GM19025 (cell line): ENCODE results near the gene RILPL1.
"Not testable (repeated sequence)": the region's sequence is repeated elsewhere in the genome, so short reads cannot be mapped to it uniquely, and the experiment has no call there.

ENCODE experiments used
- ATAC-seq: cut with Tn5 transposase; IDR thresholded peaks from one replicate; pipeline ENCODE4 v1.9.1; 2021; ENCODE audit warnings: mild to moderate bottlenecking, low read depth, moderate library complexity; ENCODE audit not compliant: unreplicated experiment

RILPL1 gene

DNA sequence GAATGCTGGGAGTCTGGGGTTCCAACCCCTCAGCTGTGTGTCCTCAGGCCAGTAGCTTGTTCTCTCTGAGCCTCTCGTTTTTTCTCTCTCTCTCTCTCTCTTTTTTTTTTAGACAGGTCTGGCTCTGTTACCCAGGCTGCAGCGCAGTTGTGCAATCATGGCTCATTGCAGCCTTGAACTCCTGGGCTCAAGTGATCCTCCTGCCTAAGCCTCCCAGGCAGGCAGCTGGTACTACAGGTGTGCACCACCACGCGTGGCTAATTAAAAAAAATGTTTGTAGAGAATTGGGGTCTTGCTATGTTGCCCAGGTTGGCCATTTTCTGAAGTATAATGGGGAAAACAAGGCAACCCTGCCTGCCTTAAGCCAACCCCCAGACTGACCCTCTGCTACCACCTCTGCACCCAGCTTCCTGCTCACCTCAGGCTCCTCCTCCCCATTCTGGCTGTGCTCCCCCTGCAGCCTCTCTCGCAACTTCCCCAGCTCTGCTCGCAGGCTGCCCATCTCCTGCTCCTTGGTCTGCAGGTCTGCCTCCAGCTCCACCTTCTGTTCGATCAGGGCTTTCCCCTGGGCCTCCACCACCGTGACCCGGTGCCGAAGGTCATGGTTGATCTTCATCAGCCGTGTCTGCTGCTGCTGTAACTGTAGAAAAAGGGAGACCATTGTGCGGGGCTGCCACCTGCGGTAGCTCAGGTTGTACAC is 35.2 kb downstream of the RILPL1 start:
- ATAC-seq, result no peak

DNA sequence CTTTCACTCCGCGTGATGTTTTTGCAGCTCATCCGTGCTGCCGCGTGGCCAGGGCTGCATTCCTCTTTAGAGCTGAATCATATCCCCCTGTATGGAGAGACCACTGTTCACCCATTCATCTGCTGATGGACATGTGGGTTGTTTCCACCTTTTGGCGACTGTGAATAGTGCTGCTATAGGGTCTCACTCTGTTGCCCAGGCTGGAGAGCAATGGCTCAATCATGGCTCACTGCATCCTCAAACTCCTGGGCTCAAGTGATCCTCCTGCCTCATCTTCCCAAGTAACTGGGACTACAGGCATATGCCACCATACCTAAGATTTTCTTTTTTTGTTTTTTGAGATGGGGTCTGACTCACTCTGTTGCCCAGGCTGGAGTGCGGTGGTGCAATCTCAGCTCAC is 36.5 kb downstream of the RILPL1 start:
- ATAC-seq, result no peak

- no peak for ATAC-seq
Observed at GRCh38 chr12:123494124-123494851, 39.2 kb downstream of the RILPL1 start.

DNA sequence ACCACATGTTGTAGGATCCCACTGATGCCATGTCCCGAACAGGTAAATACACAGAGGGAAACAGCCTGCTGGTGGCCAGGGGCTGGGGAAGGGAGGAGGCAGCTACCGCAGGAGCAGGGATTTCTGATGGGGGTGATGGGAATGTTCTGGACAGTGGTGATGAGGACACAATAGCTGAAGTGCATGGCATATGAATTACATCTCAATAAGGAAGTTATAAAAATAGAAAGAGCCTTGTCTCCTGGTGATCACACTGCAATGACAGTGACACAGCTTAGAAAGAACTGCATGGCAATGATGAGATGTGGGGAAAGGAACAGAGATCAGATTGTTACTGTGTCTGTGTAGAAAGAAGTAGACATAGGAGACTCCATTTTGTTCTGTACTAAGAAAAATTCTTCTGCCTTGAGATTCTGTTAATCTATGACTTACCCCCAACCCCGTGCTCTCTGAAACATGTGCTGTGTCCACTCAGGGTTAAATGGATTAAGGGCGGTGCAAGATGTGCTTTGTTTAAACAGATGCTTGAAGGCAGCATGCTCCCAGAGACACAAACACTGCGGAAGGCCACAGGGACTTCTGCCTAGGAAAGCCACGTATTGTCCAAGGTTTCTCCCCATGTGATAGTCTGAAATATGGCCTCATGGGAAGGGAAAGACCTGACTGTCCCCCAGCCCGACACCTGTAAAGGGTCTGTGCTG is 41.0 kb downstream of the RILPL1 start:
- not testable (repeated sequence) for ATAC-seq

- no peak for ATAC-seq
Observed at GRCh38 chr12:123491481-123491880, 42.0 kb downstream of the RILPL1 start.

DNA sequence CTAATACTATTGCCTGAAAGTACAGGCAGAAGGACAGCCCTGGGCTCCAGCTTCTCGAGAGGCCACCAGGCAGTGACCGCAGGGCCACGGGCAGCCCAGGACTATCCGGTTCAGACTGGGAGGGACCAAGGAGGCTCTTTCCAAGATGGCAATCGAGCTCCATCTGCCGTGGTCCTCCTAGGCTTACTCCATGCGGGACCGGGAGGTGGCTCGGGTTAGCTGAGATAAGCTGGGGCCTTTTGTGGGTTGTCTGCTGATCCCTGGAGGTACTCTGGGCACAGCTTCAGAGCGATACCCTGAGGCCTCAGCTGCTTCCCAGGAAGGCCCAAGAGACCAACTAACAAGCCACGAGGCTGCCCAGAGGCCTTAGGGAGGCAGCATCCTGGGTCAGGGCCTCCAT is 42.5 kb downstream of the RILPL1 start:
- ATAC-seq, result no peak

GRCh38 chr12:123490089-123490488 is 43.4 kb downstream of the RILPL1 start:
- ATAC-seq, result no peak

- ATAC-seq, result no peak
Observed at GRCh38 chr12:123489580-123489979, 43.9 kb downstream of the RILPL1 start.

DNA sequence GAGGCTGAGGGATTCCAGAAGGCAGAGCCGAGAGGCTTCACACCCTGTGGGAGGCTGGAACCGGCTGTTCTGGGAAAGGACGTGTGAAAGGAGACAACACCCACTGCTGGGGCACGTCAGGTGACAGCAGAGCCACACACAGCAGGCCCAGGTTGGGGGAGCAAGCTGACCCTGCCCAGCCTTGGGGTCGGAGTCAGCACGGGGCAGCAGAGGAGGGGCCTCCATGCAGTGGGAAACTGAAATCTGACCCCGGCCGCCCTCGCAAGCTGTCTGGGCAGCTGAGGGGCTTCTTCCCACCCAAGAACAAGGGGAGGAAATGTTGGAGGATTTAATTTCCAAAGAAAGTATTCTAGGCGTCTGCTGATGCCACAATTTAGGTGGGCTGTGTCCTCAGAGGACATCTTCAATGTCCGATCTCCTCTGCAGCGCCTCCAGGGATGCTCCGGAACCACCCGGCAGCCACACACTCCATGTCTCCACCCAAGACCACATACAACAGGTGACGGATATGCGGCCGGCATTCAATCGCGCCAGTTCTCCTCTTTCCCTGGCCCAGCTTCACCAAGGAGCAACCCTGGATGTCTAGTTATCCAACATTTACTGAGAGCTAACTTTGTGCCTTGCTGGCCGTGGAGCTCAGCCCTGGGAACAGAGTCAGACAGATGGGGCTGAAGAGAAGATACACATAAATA is 44.8 kb downstream of the RILPL1 start:
- no peak for ATAC-seq

DNA sequence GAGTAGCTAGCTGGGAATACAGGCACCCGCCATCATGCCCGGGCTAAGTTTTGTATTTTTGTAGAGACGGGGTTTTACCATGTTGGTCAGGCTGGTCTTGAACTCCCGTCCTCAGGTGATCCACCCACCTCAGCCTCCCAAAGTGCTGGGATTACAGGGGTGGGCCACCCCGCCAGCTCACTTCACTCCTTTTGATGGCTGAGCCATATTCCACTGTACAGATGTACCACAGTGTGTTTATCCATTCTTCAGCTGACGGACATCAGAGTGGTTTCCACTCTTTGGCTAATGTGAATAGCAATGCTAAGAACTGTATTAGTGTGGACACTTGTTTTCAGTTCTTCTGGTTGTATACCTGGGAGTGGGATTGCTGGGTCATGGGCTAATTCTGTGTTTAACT is 46.1 kb downstream of the RILPL1 start:
- no peak for ATAC-seq

- ATAC-seq, result no peak
Observed at GRCh38 chr12:123485756-123486155, 47.8 kb downstream of the RILPL1 start.

DNA sequence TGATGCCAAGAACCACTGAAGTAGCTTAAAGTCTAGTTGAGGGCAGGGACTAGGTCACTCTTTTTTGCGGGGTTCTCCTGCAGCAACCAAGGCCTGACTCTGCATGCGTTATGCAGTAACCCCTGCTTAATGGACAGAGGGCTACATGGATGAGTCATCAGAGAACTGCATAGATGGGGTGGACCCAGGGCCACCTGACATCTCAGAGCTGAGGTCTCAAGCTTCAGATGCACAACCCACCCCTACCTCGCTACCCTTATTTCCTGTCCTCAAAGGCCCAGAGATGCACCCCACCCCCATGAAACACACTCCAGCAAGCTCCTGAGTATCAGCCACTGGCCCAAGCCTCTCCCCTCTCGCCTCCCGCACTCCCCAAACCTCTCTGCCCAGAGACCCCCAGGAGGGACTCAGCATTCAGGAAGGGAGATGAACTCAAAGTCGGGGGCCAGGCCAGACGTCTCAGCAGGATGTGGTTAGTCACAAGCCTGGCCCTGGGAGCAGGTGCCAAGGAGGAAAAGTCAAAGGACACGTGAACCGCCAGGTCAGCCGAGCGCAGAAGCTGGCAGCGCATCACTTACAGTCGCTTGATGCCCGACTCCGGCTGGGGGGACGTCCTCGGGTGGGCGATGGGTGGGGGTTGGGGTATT is 49.8 kb downstream of the RILPL1 start:
- ATAC-seq, result no peak

GRCh38 chr12:123482876-123483275 is 50.6 kb downstream of the RILPL1 start:
- no peak for ATAC-seq

DNA sequence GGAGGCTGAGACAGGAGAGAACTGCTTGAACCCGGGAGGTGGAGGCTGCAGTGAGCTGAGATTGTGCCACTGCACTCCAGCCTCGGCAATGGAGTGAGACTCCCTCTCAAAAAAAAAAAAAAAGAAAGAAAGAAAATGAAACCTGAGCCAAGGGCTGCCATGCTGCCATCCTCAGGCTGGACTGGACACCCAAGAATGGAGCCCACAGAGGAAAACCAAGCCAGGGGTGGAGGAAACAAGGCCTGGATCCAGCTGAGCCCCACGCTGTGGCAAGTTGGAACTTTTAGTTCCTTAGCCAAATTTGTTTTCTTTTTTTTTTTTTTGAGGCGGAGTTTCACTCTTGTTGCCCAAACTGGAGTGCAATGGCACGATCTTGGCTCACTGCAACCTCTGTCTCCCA is 52.3 kb downstream of the RILPL1 start:
- not testable (repeated sequence) for ATAC-seq

- ATAC-seq, result no peak
Observed at GRCh38 chr12:123479442-123480180, 53.9 kb downstream of the RILPL1 start.

- no peak for ATAC-seq
Observed at GRCh38 chr12:123478762-123479161, 54.8 kb downstream of the RILPL1 start.

- ATAC-seq, result no peak
Observed at GRCh38 chr12:123478069-123478468, 55.5 kb downstream of the RILPL1 start.

GRCh38 chr12:123475246-123475703 is 58.2 kb downstream of the RILPL1 start:
- ATAC-seq, result no peak

GRCh38 chr12:123474485-123475245 is 58.9 kb downstream of the RILPL1 start:
- ATAC-seq, result no peak
